HL-60 (cell line): ENCODE results near the gene CBY1.
"Not testable (repeated sequence)": the region's sequence is repeated elsewhere in the genome, so short reads cannot be mapped to it uniquely, and the experiment has no call there.

Source experiments
- POLR2AphosphoS5 ChIP-seq: IDR thresholded peaks from 2 replicates; pipeline ENCODE4 v1.6.1; 2012; ENCODE audit warnings: low read depth
- TF ChIP-seq, protein P1 (sequence below): IDR thresholded peaks from one replicate; pipeline ENCODE4 v1.5.1; 2011; ENCODE audit warnings: low read length, control low read depth, inconsistent platforms; ENCODE audit not compliant: insufficient read depth

DNA sequence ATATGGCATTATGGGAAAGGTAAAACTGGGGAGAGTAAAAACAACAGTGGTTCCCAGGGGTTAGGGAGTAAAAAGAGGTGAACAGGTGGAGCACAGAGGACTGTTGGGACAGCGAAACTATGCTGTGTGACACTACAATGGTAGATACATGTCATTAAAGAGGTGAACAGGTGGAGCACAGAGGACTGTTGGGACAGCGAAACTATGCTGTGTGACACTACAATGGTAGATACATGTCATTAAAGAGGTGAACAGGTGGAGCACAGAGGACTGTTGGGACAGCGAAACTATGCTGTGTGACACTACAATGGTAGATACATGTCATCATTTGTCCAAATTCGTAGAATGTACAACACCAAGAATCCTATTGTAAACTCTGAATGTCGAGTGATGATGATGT is 12.2 kb upstream of the CBY1 start:
- TF ChIP-seq, protein P1, sequence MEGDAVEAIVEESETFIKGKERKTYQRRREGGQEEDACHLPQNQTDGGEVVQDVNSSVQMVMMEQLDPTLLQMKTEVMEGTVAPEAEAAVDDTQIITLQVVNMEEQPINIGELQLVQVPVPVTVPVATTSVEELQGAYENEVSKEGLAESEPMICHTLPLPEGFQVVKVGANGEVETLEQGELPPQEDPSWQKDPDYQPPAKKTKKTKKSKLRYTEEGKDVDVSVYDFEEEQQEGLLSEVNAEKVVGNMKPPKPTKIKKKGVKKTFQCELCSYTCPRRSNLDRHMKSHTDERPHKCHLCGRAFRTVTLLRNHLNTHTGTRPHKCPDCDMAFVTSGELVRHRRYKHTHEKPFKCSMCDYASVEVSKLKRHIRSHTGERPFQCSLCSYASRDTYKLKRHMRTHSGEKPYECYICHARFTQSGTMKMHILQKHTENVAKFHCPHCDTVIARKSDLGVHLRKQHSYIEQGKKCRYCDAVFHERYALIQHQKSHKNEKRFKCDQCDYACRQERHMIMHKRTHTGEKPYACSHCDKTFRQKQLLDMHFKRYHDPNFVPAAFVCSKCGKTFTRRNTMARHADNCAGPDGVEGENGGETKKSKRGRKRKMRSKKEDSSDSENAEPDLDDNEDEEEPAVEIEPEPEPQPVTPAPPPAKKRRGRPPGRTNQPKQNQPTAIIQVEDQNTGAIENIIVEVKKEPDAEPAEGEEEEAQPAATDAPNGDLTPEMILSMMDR = not testable (repeated sequence)
- not testable (repeated sequence) for TF ChIP-seq POLR2AphosphoS5
